Coronary artery (tissue), 2 donors: ENCODE data around the gene CFAP107.

Source experiments
- DNase-seq: peaks from one replicate; pipeline ENCODE4 v3.0.0-alpha.2; 2017; ENCODE audit warnings: low spot score
- H3K27ac ChIP-seq, 2 donors: fragments of 200-600 bp; sonication (generic); one replicate each; pipeline ENCODE4 v1.5.1; 2016 to 2019
- H3K4me3 ChIP-seq: fragments of 200-600 bp; sonication (generic); 2 replicates; pipeline ENCODE4 v1.5.1; 2016; ENCODE audit warnings: mild to moderate bottlenecking, moderate library complexity
- TF ChIP-seq, protein P1 (sequence below): fragments of 200-600 bp; sonication (generic); IDR thresholded peaks from one replicate; pipeline ENCODE4 v1.5.1; 2019; ENCODE audit warnings: antibody characterized with exemption

Gene CFAP107

DNA sequence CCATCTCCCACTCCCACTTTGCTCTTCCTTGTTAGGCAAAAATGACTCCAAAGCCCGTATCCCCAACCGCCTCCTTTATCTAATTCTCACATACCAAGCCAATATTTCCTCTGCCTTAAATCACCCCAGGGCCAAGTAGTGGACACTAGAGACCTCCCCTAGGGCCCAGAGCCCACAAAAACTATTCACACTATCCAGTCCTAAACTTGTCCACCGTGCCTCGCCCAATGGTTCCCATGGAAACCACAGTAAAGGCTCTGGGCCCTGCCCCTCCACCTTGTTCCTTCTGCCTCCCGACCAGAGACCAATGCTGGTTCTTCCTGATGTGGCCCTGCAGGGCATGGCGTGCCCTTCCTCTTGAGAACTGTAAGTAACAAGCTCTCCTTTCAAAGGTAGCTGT lies 11.8 kb downstream of the CFAP107 start:
- no peak overlapping the region for H3K27ac ChIP-seq
- H3K4me3 ChIP-seq = no peak overlapping the region
- DNase-seq = no peak
- TF ChIP-seq, protein P1, sequence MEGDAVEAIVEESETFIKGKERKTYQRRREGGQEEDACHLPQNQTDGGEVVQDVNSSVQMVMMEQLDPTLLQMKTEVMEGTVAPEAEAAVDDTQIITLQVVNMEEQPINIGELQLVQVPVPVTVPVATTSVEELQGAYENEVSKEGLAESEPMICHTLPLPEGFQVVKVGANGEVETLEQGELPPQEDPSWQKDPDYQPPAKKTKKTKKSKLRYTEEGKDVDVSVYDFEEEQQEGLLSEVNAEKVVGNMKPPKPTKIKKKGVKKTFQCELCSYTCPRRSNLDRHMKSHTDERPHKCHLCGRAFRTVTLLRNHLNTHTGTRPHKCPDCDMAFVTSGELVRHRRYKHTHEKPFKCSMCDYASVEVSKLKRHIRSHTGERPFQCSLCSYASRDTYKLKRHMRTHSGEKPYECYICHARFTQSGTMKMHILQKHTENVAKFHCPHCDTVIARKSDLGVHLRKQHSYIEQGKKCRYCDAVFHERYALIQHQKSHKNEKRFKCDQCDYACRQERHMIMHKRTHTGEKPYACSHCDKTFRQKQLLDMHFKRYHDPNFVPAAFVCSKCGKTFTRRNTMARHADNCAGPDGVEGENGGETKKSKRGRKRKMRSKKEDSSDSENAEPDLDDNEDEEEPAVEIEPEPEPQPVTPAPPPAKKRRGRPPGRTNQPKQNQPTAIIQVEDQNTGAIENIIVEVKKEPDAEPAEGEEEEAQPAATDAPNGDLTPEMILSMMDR = no peak

DNA sequence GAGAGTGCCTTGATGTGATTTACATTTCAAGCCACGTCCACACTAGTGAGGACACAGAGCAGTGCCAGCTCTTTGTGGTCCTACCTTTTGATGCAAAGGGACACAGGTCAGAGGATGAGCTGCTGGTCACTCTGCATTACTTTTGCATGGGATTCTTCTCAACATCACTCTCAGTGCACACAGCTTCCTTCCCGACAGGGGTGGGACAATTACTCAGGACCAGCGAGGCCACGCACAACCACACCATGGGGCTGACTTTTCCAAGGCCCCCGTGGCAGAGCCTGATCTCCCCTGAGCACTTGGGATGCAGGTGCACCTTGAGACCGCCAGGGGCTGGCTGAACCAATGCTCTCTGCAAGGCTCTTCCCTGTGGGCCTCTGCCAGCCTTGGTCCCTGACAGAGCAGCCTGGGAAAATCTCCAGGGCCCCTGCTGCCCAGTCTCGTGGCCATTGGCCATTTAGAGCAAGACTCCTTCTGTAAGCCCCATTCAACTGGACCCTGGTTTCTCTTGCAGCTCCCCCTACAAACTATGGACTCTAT lies 14.3 kb downstream of the CFAP107 start:
- Histone ChIP-seq H3K27ac (no peak overlapping the region), H3K4me3 (no peak overlapping the region)
- TF ChIP-seq, protein P1 = no peak
- DNase-seq = no peak

DNA sequence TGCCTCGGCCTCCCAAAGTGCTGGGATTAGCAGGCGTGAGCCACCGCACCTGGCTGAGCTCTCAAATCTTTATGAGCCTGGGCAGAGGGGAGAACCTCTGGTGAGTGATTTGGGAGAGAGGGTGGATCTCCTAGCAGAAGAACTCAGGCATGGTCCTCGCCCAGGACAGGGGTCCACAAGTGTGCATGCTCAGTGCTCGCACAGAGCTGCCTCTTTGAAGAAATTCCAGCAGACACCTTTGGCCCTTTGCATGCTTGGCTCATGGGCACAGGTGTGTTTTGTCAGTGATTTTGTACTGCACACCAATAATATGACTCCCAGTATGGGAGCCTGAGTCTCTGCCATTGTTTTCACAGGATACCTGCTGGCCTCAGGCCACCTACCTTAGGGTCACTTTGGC lies 15.8 kb downstream of the CFAP107 start:
- TF ChIP-seq, protein P1 = no peak
- H3K4me3 ChIP-seq = no peak overlapping the region
- DNase-seq = no peak
- H3K27ac ChIP-seq = no peak overlapping the region

DNA sequence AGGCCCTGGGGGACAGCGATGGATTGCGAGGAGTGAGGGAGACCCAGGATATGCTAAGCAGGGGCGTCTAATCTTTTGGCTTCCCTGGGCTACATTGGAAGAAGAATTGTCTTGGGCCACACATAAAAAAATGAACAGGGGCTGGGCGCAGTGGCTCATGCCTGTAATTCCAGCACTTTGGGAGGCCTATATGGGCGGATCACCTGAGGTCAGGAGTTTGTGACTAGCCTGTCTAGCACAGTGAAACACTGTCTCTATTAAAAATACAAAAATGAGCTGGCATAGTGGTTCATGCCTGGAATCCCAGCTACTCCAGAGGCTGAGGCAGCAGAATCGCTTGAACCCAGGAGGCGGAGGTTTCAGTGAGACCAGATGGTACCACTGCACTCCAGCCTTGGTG lies 16.8 kb downstream of the CFAP107 start:
- DNase-seq = no peak
- TF ChIP-seq, protein P1 = no peak
- Histone ChIP-seq H3K4me3 (no peak overlapping the region), H3K27ac (no peak overlapping the region)

DNA sequence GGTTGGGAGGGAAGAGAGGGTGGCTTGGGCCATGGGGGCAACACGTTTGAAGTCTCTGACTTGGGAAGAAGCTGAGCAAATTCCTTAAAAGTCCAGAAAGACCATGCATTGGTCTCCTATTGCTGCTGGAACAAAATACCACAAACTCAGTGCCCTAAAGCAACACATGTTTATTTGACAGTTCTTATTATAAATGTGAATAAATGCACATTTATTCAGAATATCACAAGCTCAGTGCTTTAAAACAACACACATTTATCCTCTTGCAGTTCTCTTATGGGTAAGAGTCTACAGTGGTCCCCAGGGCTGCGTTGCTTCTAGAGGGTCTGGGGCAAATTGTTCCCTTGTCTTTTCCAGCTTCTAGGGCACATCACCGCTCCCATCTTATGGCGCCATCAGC lies 17.5 kb downstream of the CFAP107 start:
- TF ChIP-seq, protein P1 = no peak
- H3K27ac ChIP-seq = no peak overlapping the region
- no peak overlapping the region for H3K4me3 ChIP-seq
- DNase-seq = no peak

DNA sequence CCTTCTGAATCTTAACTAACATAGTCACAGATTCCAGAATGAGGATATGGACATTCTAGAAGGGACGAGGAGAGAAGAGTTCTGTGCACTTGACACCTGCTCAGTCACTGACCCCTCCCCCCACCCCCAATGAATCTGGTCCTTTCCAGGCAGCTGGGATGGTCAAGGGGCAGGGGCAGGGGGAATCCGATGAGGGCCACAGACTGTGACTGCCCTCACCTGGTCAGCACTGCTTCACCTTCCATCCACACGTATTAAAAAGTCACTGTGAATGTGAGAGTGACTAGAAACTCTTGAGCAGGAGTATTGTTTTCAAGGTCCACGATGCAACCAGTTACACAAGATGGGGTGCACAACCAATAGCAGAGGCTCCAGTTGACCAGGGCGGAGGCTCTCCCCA lies 18.0 kb downstream of the CFAP107 start:
- no peak for DNase-seq
- TF ChIP-seq, protein P1 = no peak
- H3K4me3 ChIP-seq = no peak overlapping the region
- H3K27ac ChIP-seq = no peak overlapping the region

DNA sequence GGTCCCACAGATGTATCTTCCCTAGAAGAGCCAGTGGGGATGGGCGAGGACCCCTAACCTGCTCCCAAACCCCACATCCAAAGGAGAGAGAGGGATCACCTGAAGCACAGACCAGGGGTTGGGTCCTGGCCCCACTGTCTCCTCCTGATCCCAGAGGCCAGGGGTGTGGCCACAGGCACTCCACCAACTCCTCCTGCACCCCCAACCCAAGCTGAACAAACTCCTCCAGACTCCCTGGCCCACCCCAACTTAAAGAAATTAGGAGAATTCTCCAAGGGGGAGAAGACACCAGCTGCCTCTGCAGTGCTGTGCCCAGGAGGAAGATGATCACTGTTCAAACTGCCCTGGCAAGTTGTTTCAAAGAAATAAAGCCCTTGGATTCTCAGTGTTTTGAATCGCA lies 23.0 kb downstream of the CFAP107 start:
- Histone ChIP-seq H3K27ac (no peak overlapping the region), H3K4me3 (no peak overlapping the region)
- DNase-seq = no peak
- TF ChIP-seq, protein P1 = no peak
